Suprapubic skin (tissue), 4 donors: ENCODE measurements around the gene NTSR1.

Experiments
- EP300 ChIP-seq: sonication (generic); formaldehyde crosslinking; IDR thresholded peaks from one replicate; pipeline ENCODE4 v1.6.1; 2017; ENCODE audit warnings: antibody characterized with exemption
- POLR2A ChIP-seq, 2 donors: fragments of 450-650 bp; IDR thresholded peaks; one replicate each; pipeline ENCODE4 v1.6.1; 2017; ENCODE audit warnings: antibody characterized with exemption in 2 of 2, mild to moderate bottlenecking in 2 of 2, moderate library complexity in 2 of 2
- POLR2AphosphoS5 ChIP-seq, 3 donors: sonication (generic); formaldehyde crosslinking; IDR thresholded peaks; one replicate each; pipeline ENCODE4 v1.6.1; 2017; ENCODE audit warnings: antibody characterized with exemption in 3 of 3
- TF ChIP-seq, protein P1 (sequence below), 2 donors: fragments of 200-600 bp in 1 of 2; fragments of 450-650 bp in 1 of 2; sonication (generic) in 1 of 2; IDR thresholded peaks; one replicate each; pipeline ENCODE4 v1.5.1; 2016 to 2019; ENCODE audit warnings: antibody characterized with exemption in 2 of 2, mild to moderate bottlenecking in 1 of 2, moderate library complexity in 1 of 2

DNA sequence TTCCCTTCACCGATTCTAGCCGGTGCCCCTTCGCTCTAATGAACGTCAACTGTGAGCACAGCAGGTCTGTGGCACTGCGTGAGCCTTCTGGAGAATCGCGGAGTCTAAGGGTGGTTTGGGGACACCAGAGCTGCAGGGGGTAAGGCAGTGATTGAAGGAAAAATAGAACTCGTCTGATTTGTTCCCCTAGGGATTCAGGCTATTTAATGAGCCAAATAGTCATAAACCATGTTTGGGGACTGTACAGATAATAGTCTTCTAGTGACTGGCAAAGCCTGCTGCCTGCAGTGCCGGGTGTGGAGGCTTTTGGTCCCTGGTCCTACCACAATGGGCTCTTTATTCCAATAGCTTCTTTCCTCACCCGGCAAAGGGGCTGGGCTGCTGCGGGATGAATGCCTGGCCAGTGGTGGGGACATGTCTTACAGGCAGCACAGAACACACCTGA lies 11.1 kb upstream of the NTSR1 start:
- TF ChIP-seq, protein P1, sequence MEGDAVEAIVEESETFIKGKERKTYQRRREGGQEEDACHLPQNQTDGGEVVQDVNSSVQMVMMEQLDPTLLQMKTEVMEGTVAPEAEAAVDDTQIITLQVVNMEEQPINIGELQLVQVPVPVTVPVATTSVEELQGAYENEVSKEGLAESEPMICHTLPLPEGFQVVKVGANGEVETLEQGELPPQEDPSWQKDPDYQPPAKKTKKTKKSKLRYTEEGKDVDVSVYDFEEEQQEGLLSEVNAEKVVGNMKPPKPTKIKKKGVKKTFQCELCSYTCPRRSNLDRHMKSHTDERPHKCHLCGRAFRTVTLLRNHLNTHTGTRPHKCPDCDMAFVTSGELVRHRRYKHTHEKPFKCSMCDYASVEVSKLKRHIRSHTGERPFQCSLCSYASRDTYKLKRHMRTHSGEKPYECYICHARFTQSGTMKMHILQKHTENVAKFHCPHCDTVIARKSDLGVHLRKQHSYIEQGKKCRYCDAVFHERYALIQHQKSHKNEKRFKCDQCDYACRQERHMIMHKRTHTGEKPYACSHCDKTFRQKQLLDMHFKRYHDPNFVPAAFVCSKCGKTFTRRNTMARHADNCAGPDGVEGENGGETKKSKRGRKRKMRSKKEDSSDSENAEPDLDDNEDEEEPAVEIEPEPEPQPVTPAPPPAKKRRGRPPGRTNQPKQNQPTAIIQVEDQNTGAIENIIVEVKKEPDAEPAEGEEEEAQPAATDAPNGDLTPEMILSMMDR (IDR thresholded peaks at IDR 0.05): no peak
- no peak for TF ChIP-seq EP300
- TF ChIP-seq POLR2A (IDR thresholded peaks at IDR 0.05): no peak
- no peak for TF ChIP-seq POLR2AphosphoS5 (IDR thresholded peaks at IDR 0.05)
